Measurements from ENCODE around the gene FOXD1. TPM values are rescaled to one million over a fixed set of nuclear protein-coding genes. Genes with fewer than 3 reads are reported as not detected.
"Not testable (repeated sequence)": the region's sequence is repeated elsewhere in the genome, so short reads cannot be mapped to it uniquely, and the experiment has no call there.

Gene FOXD1
- total RNA-seq, 2 experiments from 2014 or later, result 0.99 to 1.5 TPM

DNA sequence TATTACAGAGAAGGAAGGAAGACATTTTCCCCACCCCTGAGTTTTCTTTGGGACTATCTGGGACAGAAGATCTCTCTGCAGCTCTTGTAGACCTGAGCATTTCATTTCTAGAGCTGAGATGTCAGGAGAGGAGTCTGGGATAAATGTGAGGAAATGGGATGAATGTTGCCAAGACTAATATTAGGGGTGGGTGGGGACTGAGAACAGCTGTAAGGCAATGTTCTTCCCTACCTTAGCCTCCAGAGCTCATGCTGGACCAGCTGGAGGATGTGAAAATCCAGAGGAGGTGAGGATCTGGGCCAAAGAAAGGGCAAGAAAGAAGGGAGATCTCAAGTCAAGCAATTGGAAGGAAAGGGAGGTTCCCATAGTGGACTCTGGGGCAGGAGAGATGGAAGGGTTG is 23.1 kb upstream of the FOXD1 start:
- CTCF ChIA-PET, result interaction anchor here (1.3 kb wide), 1 partner anchor 18 kb away, joined by 4 read pairs; no protein-coding TSS in a partner anchor
- DNase-seq, result no peak

GRCh38 chr5:73469878-73470277 is 21.3 kb upstream of the FOXD1 start:
- Mint-ChIP-seq H3K36me3 (ENCODE audit: low read depth) (no peaks in the 10 kb centered on the region), H3K27me3 (peaks cover 15% of the 10 kb centered on the region), H3K9me3 (no peaks in the 10 kb centered on the region), H3K4me1 (ENCODE audit: low read depth) (no peaks in the 10 kb centered on the region), H3K27ac (no peak overlapping the region), H3K4me3 (no peak overlapping the region)
- no peak for ATAC-seq
- POLR2A ChIA-PET, result interaction anchor here (0.6 kb wide), 1 partner anchor 119 kb away, joined by 3 read pairs; no protein-coding TSS in a partner anchor
- no peak for DNase-seq
- CTCF ChIA-PET, result no interaction called here
- no peak for TF ChIP-seq CTCF (IDR thresholded peaks at IDR 0.05)
- intact Hi-C loops (cut with micrococcal nuclease), result no loop called here

More for the DNA sequence above, 23.1 kb upstream of the FOXD1 start:
- Mint-ChIP-seq H3K27ac (no peak overlapping the region), H3K4me1 (ENCODE audit: low read depth) (no peaks in the 10 kb centered on the region), H3K36me3 (ENCODE audit: low read depth) (no peaks in the 10 kb centered on the region), H3K27me3 (peaks cover 10% of the 10 kb centered on the region), H3K9me3 (no peaks in the 10 kb centered on the region), H3K4me3 (no peak overlapping the region)
- no peak for ATAC-seq
- intact Hi-C loops (cut with micrococcal nuclease), result no loop called here
- POLR2A ChIA-PET, result no interaction called here
- no peak for TF ChIP-seq CTCF (IDR thresholded peaks at IDR 0.05)

- H3K9me3 Mint-ChIP-seq; H3K36me3 Mint-ChIP-seq (ENCODE audit: low read depth); CTCF ChIA-PET; POLR2A ChIA-PET; ATAC-seq; intact Hi-C loops (cut with micrococcal nuclease); DNase-seq; H3K4me1 Mint-ChIP-seq (ENCODE audit: low read depth); H3K27ac Mint-ChIP-seq; H3K4me3 Mint-ChIP-seq: not testable (repeated sequence)
- H3K27me3 Mint-ChIP-seq, result peaks cover 16% of the 10 kb centered on the region
These were observed 20.1 kb upstream of the FOXD1 start for GRCh38 chr5:73468638-73469037.

GRCh38 chr5:73464016-73464745 is 15.6 kb upstream of the FOXD1 start:
- DNase-seq (no peak), ATAC-seq (no peak)
- TF ChIP-seq CTCF (IDR thresholded peaks at IDR 0.05), result no peak
- peaks cover 21% of the 10 kb centered on the region for H3K27me3 Mint-ChIP-seq
- no peak overlapping the region for H3K4me3 Mint-ChIP-seq
- H3K4me1 Mint-ChIP-seq (ENCODE audit: low read depth), result no peaks in the 10 kb centered on the region
- ChIA-PET POLR2A (no interaction called here), CTCF (interaction anchor here (1.1 to 4.2 kb wide), 4 partner anchors 8 to 14 kb away, joined by 3 to 16 read pairs (median 8); no protein-coding TSS in a partner anchor)
- H3K36me3 Mint-ChIP-seq (ENCODE audit: low read depth), result no peaks in the 10 kb centered on the region
- H3K9me3 Mint-ChIP-seq, result no peaks in the 10 kb centered on the region
- H3K27ac Mint-ChIP-seq, result no peak overlapping the region
- intact Hi-C loops (cut with micrococcal nuclease), result no loop called here

GRCh38 chr5:73460133-73460532 is 11.6 kb upstream of the FOXD1 start:
- ChIA-PET CTCF (interaction anchor here (0.9 kb wide), 1 partner anchor 75 kb away, joined by 3 read pairs; no protein-coding TSS in a partner anchor), POLR2A (no interaction called here)
- Mint-ChIP-seq H3K27ac (no peak overlapping the region), H3K36me3 (ENCODE audit: low read depth) (no peaks in the 10 kb centered on the region), H3K4me1 (ENCODE audit: low read depth) (no peaks in the 10 kb centered on the region), H3K4me3 (no peak overlapping the region), H3K9me3 (no peaks in the 10 kb centered on the region), H3K27me3 (peaks cover 35% of the 10 kb centered on the region)
- no peak for ATAC-seq
- TF ChIP-seq CTCF (IDR thresholded peaks at IDR 0.05), result no peak
- no peak for DNase-seq
- intact Hi-C loops (cut with micrococcal nuclease), result no loop called here
